DND-41 (cell line): ENCODE data around the gene LEMD2.
A peak's percentile ranks its signal among the peaks of the same experiment; 100 is the strongest.

Source experiments
- ATAC-seq: fragments of 200-7000 bp; cut with Tn5 transposase; 3 replicates; pipeline ENCODE4 v1.9.1; 2021; ENCODE audit warnings: low read depth; ENCODE audit not compliant: insufficient read depth
- DNase-seq: peaks from one replicate; pipeline ENCODE4 v3.0.0-alpha.2; 2020
- H2AFZ ChIP-seq: 2 replicates; pipeline ENCODE4 v1.6.0; 2012; ENCODE audit warnings: low read depth, low read length
- H3K27ac ChIP-seq: 2 replicates; pipeline ENCODE4 v1.5.1; 2012; ENCODE audit warnings: low read length, inconsistent platforms
- H3K27me3 ChIP-seq: fragments of 200-600 bp; sonication (generic); 2 replicates; pipeline ENCODE4 v1.6.0; 2012; ENCODE audit warnings: low read length, mild to moderate bottlenecking, inconsistent platforms; ENCODE audit not compliant: insufficient read depth, poor library complexity
- H3K36me3 ChIP-seq: 2 replicates; pipeline ENCODE4 v1.5.1; 2012; ENCODE audit warnings: low read length, inconsistent platforms; ENCODE audit not compliant: insufficient read depth
- H3K4me1 ChIP-seq: 2 replicates; pipeline ENCODE4 v1.5.1; 2012; ENCODE audit warnings: mild to moderate bottlenecking, low read length; ENCODE audit not compliant: insufficient read depth
- H3K4me2 ChIP-seq: 2 replicates; pipeline ENCODE4 v1.6.0; 2012; ENCODE audit warnings: mild to moderate bottlenecking, moderate library complexity, low read length, inconsistent platforms; ENCODE audit not compliant: insufficient read depth
- H3K4me3 ChIP-seq, 2 experiments: fragments of 200-600 bp in 1 of 2; shearing (Covaris generic) in 1 of 2; 2 replicates each; pipeline ENCODE4 v1.5.1; 2012 to 2016; ENCODE audit warnings: inconsistent platforms in 2 of 2, low read length in 2 of 2, mild to moderate bottlenecking in 2 of 2, low read depth in 1 of 2, moderate library complexity in 1 of 2
- H3K79me2 ChIP-seq: 2 replicates; pipeline ENCODE4 v1.6.0; 2012; ENCODE audit warnings: low read length, inconsistent platforms; ENCODE audit not compliant: insufficient read depth
- H3K9ac ChIP-seq: 2 replicates; pipeline ENCODE4 v1.6.0; 2012; ENCODE audit warnings: low read depth, mild to moderate bottlenecking, inconsistent platforms, low read length, moderate library complexity
- H3K9me3 ChIP-seq: 2 replicates; pipeline ENCODE4 v1.5.1; 2012; ENCODE audit warnings: low read length, moderate library complexity, mild to moderate bottlenecking, inconsistent platforms; ENCODE audit not compliant: insufficient read depth, severe bottlenecking
- H4K20me1 ChIP-seq: 2 replicates; pipeline ENCODE4 v1.6.0; 2012; ENCODE audit warnings: low read length; ENCODE audit not compliant: insufficient read depth
- EZH2 ChIP-seq: IDR thresholded peaks from 3 replicates; pipeline ENCODE4 v1.6.1; 2012; ENCODE audit warnings: borderline replicate concordance, low read depth, mild to moderate bottlenecking, moderate library complexity, low read length, inconsistent platforms; ENCODE audit not compliant: severe bottlenecking
- TF ChIP-seq, protein P1 (sequence below): IDR thresholded peaks from 2 replicates; pipeline ENCODE4 v1.5.1; 2012; ENCODE audit warnings: borderline replicate concordance, low read length, moderate library complexity, mild to moderate bottlenecking; ENCODE audit not compliant: poor library complexity, severe bottlenecking; ENCODE audit errors: extremely low read depth

The LEMD2 gene

GRCh38 chr6:33812669-33813068 lies 23.7 kb upstream of the LEMD2 start:
- peaks cover 4% of the 10 kb centered on the region; the same call in 1 of the 2 replicates for H3K4me1 ChIP-seq
- no peak overlapping the region for H3K27ac ChIP-seq
- no peak overlapping the region for H2AFZ ChIP-seq
- no peak overlapping the region for H3K9ac ChIP-seq
- peaks cover 7% of the 10 kb centered on the region; the same call in 1 of the 2 replicates for H4K20me1 ChIP-seq
- no peaks in the 10 kb centered on the region for H3K79me2 ChIP-seq
- ATAC-seq (peak; percentile 66; the same call in 2 of the 3 replicates), DNase-seq (peak; percentile 59)
- no peaks in the 10 kb centered on the region for H3K9me3 ChIP-seq
- no peak overlapping the region for H3K4me3 ChIP-seq
- TF ChIP-seq EZH2: no peak
- TF ChIP-seq, protein P1, sequence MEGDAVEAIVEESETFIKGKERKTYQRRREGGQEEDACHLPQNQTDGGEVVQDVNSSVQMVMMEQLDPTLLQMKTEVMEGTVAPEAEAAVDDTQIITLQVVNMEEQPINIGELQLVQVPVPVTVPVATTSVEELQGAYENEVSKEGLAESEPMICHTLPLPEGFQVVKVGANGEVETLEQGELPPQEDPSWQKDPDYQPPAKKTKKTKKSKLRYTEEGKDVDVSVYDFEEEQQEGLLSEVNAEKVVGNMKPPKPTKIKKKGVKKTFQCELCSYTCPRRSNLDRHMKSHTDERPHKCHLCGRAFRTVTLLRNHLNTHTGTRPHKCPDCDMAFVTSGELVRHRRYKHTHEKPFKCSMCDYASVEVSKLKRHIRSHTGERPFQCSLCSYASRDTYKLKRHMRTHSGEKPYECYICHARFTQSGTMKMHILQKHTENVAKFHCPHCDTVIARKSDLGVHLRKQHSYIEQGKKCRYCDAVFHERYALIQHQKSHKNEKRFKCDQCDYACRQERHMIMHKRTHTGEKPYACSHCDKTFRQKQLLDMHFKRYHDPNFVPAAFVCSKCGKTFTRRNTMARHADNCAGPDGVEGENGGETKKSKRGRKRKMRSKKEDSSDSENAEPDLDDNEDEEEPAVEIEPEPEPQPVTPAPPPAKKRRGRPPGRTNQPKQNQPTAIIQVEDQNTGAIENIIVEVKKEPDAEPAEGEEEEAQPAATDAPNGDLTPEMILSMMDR: peak; percentile 49
- H3K36me3 ChIP-seq: no peaks in the 10 kb centered on the region
- peaks cover 6% of the 10 kb centered on the region for H3K27me3 ChIP-seq
- H3K4me2 ChIP-seq: no peak overlapping the region

GRCh38 chr6:33809594-33809993 lies 20.7 kb upstream of the LEMD2 start:
- peaks cover 7% of the 10 kb centered on the region; the same call in 1 of the 2 replicates for H3K4me1 ChIP-seq
- no peaks in the 10 kb centered on the region for H3K36me3 ChIP-seq
- no peak overlapping the region for H2AFZ ChIP-seq
- TF ChIP-seq EZH2: no peak
- TF ChIP-seq, protein P1: no peak
- no peak overlapping the region for H3K4me2 ChIP-seq
- H3K4me3 ChIP-seq: no peak overlapping the region
- no peak overlapping the region for H3K27ac ChIP-seq
- H3K9ac ChIP-seq: no peak overlapping the region
- peaks cover 21% of the 10 kb centered on the region for H3K27me3 ChIP-seq
- H4K20me1 ChIP-seq: peaks cover 2% of the 10 kb centered on the region; the same call in 1 of the 2 replicates
- ATAC-seq (no peak), DNase-seq (peak; percentile 18)
- no peaks in the 10 kb centered on the region for H3K9me3 ChIP-seq
- H3K79me2 ChIP-seq: no peaks in the 10 kb centered on the region

DNA sequence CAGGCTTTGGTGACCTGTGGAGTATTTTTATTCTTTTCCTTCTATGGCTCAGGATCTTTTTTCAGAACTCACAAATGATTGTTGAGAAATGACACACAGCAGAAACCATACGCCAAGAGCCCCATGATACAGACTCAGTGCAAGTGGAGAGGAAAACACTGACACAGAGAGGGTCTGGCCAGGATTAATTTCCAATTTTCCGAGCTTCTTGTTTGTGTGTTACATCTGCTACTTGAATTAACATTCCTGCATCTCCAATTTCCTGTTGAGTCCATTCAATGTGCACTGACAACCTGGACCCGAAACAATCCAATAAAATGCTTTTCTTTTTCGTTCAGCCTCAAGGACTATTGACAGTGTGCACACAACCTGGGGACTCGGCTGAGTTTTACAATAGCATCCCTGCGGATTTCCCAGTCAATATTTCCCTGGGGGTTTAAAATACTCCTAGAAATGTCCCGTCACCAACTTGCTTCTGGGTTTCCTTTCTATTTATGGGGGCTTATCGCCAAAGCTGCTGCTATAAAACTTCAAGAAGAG lies 19.8 kb upstream of the LEMD2 start:
- Histone ChIP-seq H3K4me1 (peaks cover 7% of the 10 kb centered on the region; the same call in 1 of the 2 replicates), H2AFZ (no peak overlapping the region), H3K27ac (no peak overlapping the region), H3K27me3 (peaks cover 21% of the 10 kb centered on the region), H3K4me2 (no peak overlapping the region), H3K9me3 (no peaks in the 10 kb centered on the region), H3K79me2 (no peaks in the 10 kb centered on the region), H3K36me3 (no peaks in the 10 kb centered on the region), H4K20me1 (0 out of 2 replicates have a peak, but pooled peaks cover 2% of the 10 kb centered on the region), H3K9ac (no peak overlapping the region), H3K4me3 (no peak overlapping the region)
- TF ChIP-seq, protein P1: no peak
- TF ChIP-seq EZH2: no peak
- DNase-seq (no peak), ATAC-seq (no peak)
